ENCODE measurements around the gene WIPF2. TPM values are rescaled to one million over a fixed set of nuclear protein-coding genes. Genes with fewer than 3 reads are reported as not detected.
"Not testable (repeated sequence)": the region's sequence is repeated elsewhere in the genome, so short reads cannot be mapped to it uniquely, and the experiment has no call there.

Gene WIPF2
- polyA plus RNA-seq, 12 donors = 12.7 to 73.8 (median 16.8) TPM

GRCh38 chr17:40293363-40293762, 74.3 kb downstream of the WIPF2 start:
- peak; percentile 90 for DNase-seq

- no peak for DNase-seq
These were observed 76.7 kb downstream of the WIPF2 start for GRCh38 chr17:40295488-40296436.

GRCh38 chr17:40297511-40297910, 78.4 kb downstream of the WIPF2 start:
- no peak for DNase-seq

- no peak for DNase-seq
These were observed 79.6 kb downstream of the WIPF2 start for GRCh38 chr17:40298726-40299125.

- not testable (repeated sequence) for DNase-seq
These were observed 80.2 kb downstream of the WIPF2 start for GRCh38 chr17:40299159-40299757.

- DNase-seq = no peak
These were observed 82.2 kb downstream of the WIPF2 start for GRCh38 chr17:40301315-40301714.

GRCh38 chr17:40303009-40303657, 84.0 kb downstream of the WIPF2 start:
- peak; percentile 81 for DNase-seq

- DNase-seq = peak; percentile 75
These were observed 84.8 kb downstream of the WIPF2 start for GRCh38 chr17:40303708-40304551.

- DNase-seq = not testable (repeated sequence)
These were observed 85.4 kb downstream of the WIPF2 start for GRCh38 chr17:40304552-40304863.

GRCh38 chr17:40304866-40305265, 85.8 kb downstream of the WIPF2 start:
- not testable (repeated sequence) for DNase-seq

GRCh38 chr17:40306395-40306794, 87.3 kb downstream of the WIPF2 start:
- DNase-seq = no peak

GRCh38 chr17:40307001-40307730, 88.1 kb downstream of the WIPF2 start:
- no peak for DNase-seq

GRCh38 chr17:40307740-40308239, 88.7 kb downstream of the WIPF2 start:
- DNase-seq = no peak

GRCh38 chr17:40309031-40309948, 90.2 kb downstream of the WIPF2 start, which contains the start of gene RARA:
Gene RARA, plus strand, starts transcription at chr17:40309180. Its CDS starts 22,039 bp downstream, at chr17:40331219.
- peak; percentile 64 for DNase-seq

GRCh38 chr17:40309949-40310510, 90.9 kb downstream of the WIPF2 start:
- DNase-seq = no peak

GRCh38 chr17:40310882-40311391, 91.8 kb downstream of the WIPF2 start:
- no peak for DNase-seq

- no peak for DNase-seq
These were observed 92.5 kb downstream of the WIPF2 start for GRCh38 chr17:40311575-40311974.

GRCh38 chr17:40312131-40312731, 93.1 kb downstream of the WIPF2 start:
- DNase-seq = no peak
